H1 (cell line): ENCODE data around the gene CTSA. TPM values are rescaled to one million over a fixed set of nuclear protein-coding genes. Genes with fewer than 3 reads are reported as not detected.

Experiments
- CTCF ChIA-PET: fragments of 300-600 bp; sonication (Branson Sonifier 250); formaldehyde crosslinking; loops from one replicate; lab custom pipeline; 2021; ENCODE audit not compliant: partially characterized antibody; lab: Charles Lee
- POLR2A ChIA-PET: fragments of 300-600 bp; sonication (Branson Sonifier 250); formaldehyde crosslinking; loops from one replicate; lab custom pipeline; 2021; ENCODE audit warnings: inconsistent platforms; ENCODE audit not compliant: partially characterized antibody; lab: Charles Lee
- DNase-seq, 2 experiments: peaks; one replicate each; pipeline versions ENCODE4 v3.0.0 to v3.0.0-alpha.2; 2010 to 2022; ENCODE audit warnings: low spot score in 2 of 2, low read depth in 1 of 2, mixed read lengths in 1 of 2
- FAIRE-seq: peaks from 2 replicates; lab custom pipeline; 2011; peaks lifted over from hg19 to GRCh38; lab: Jason Lieb, UNC
- H2AFZ ChIP-seq: 2 replicates; pipeline ENCODE4 v1.8.1; 2012; ENCODE audit warnings: low read length, inconsistent platforms
- H2AK5ac ChIP-seq: 2 replicates; pipeline ENCODE4 v1.6.1; 2013; ENCODE audit warnings: low read depth, low read length
- H2BK120ac ChIP-seq: replicated peaks from 2 replicates; pipeline ENCODE3; 2013; ENCODE audit warnings: low read depth, low read length, inconsistent platforms
- H2BK12ac ChIP-seq: 2 replicates; pipeline ENCODE4 v1.6.1; 2013; ENCODE audit warnings: low read depth, low read length
- H2BK15ac ChIP-seq: 2 replicates; pipeline ENCODE4 v1.6.1; 2013; ENCODE audit warnings: low read length
- H2BK20ac ChIP-seq: 2 replicates; pipeline ENCODE4 v1.6.1; 2013; ENCODE audit warnings: low read length
- H2BK5ac ChIP-seq: 2 replicates; pipeline ENCODE4 v1.6.1; 2013; ENCODE audit warnings: low read depth, low read length
- H3K14ac ChIP-seq: 2 replicates; pipeline ENCODE4 v1.6.1; 2013; ENCODE audit warnings: inconsistent platforms; ENCODE audit not compliant: insufficient read length
- H3K18ac ChIP-seq: 2 replicates; pipeline ENCODE4 v1.6.1; 2013; ENCODE audit warnings: low read length; ENCODE audit errors: extremely low read depth
- H3K23ac ChIP-seq: 2 replicates; pipeline ENCODE4 v1.6.1; 2013; ENCODE audit warnings: inconsistent platforms; ENCODE audit not compliant: insufficient read length
- H3K23me2 ChIP-seq: 2 replicates; pipeline ENCODE4 v1.6.1; 2013; ENCODE audit warnings: low read depth, low read length
- H3K27ac ChIP-seq: 2 replicates; pipeline ENCODE4 v1.6.1; 2011; ENCODE audit warnings: low read depth, low read length, inconsistent platforms
- H3K27me3 ChIP-seq, 4 experiments: replicated peaks in 1 of 4; 1 replicate in 1 of 4; 2 replicates in 3 of 4; pipeline versions ENCODE4 v1.6.1 to v1.8.1; 2011 to 2013; ENCODE audit warnings: low read length in 3 of 4, mild to moderate bottlenecking in 3 of 4, inconsistent platforms in 2 of 4, mixed read lengths in 2 of 4, moderate library complexity in 1 of 4; ENCODE audit not compliant: control insufficient read depth in 3 of 4, insufficient read depth in 3 of 4; ENCODE audit errors: extremely low read depth in 1 of 4
- H3K36me3 ChIP-seq, 4 experiments: 2 replicates each; pipeline versions ENCODE4 v1.6.1 to v1.8.1; 2011 to 2013; ENCODE audit warnings: mild to moderate bottlenecking in 4 of 4, low read length in 3 of 4, moderate library complexity in 2 of 4, control low read depth in 1 of 4, inconsistent platforms in 1 of 4; ENCODE audit not compliant: insufficient read depth in 4 of 4, control insufficient read depth in 2 of 4
- H3K4ac ChIP-seq: replicated peaks from 2 replicates; pipeline ENCODE3; 2013; ENCODE audit warnings: low read length, low read depth, mixed read lengths, inconsistent platforms; ENCODE audit not compliant: insufficient read length
- H3K4me1 ChIP-seq, 4 experiments: replicated peaks in 1 of 4; 1 replicate in 1 of 4; 2 replicates in 3 of 4; pipeline versions ENCODE4 v1.6.1 to v1.8.1; 2011 to 2013; ENCODE audit warnings: low read length in 3 of 4, inconsistent platforms in 2 of 4, mixed read lengths in 1 of 4; ENCODE audit not compliant: insufficient read depth in 4 of 4, control insufficient read depth in 3 of 4
- H3K4me2 ChIP-seq, 2 experiments: 2 replicates each; pipeline versions ENCODE4 v1.6.1 to v1.8.1; 2011 to 2013; ENCODE audit warnings: low read depth in 2 of 2, low read length in 2 of 2, control low read depth in 1 of 2, inconsistent platforms in 1 of 2, mild to moderate bottlenecking in 1 of 2; ENCODE audit not compliant: insufficient read depth in 1 of 2
- H3K4me3 ChIP-seq, 4 experiments: fragments of 200-600, 300-600 bp in 1 of 4; sonication (generic), shearing (Covaris generic), sonication (Bioruptor Twin) in 1 of 4; 2 replicates each; pipeline versions ENCODE4 v1.5.1 to v1.8.1; 2011 to 2016; ENCODE audit warnings: low read length in 4 of 4, low read depth in 3 of 4, control low read depth in 2 of 4, inconsistent platforms in 2 of 4, mild to moderate bottlenecking in 2 of 4, mixed read lengths in 1 of 4, moderate library complexity in 1 of 4; ENCODE audit not compliant: insufficient read depth in 2 of 4; ENCODE audit errors: extremely low read depth in 1 of 4
- H3K56ac ChIP-seq: replicated peaks from 2 replicates; pipeline ENCODE3; 2013; ENCODE audit warnings: low read depth, mild to moderate bottlenecking, mixed read lengths, low read length, inconsistent platforms; ENCODE audit not compliant: insufficient read length
- H3K79me1 ChIP-seq: 2 replicates; pipeline ENCODE4 v1.6.1; 2013; ENCODE audit warnings: low read depth, low read length, control low read depth
- H3K79me2 ChIP-seq, 2 experiments: 2 replicates each; pipeline versions ENCODE4 v1.6.1 to v1.8.1; 2012 to 2013; ENCODE audit warnings: low read length in 2 of 2, mild to moderate bottlenecking in 2 of 2, inconsistent platforms in 1 of 2; ENCODE audit not compliant: insufficient read depth in 2 of 2, control insufficient read depth in 1 of 2
- H3K9ac ChIP-seq, 4 experiments: replicated peaks in 1 of 4; 1 replicate in 1 of 4; 2 replicates in 3 of 4; pipeline versions ENCODE4 v1.6.1 to v1.8.1; 2011 to 2013; ENCODE audit warnings: low read depth in 3 of 4, low read length in 3 of 4, control low read depth in 2 of 4, mild to moderate bottlenecking in 2 of 4, moderate library complexity in 2 of 4, inconsistent platforms in 1 of 4; ENCODE audit errors: extremely low read depth in 1 of 4
- H3K9me3 ChIP-seq, 2 experiments: 2 replicates each; pipeline versions ENCODE4 v1.6.1 to v1.8.1; 2012 to 2013; ENCODE audit warnings: mild to moderate bottlenecking in 2 of 2, moderate library complexity in 2 of 2, control low read depth in 1 of 2, inconsistent platforms in 1 of 2, low read depth in 1 of 2, low read length in 1 of 2, mixed read lengths in 1 of 2; ENCODE audit not compliant: insufficient read depth in 2 of 2
- H4K20me1 ChIP-seq, 2 experiments: replicated peaks in 1 of 2; 2 replicates each; pipeline versions ENCODE3 to v1.8.1; 2011 to 2013; ENCODE audit warnings: inconsistent platforms in 2 of 2, low read length in 2 of 2, mild to moderate bottlenecking in 1 of 2; ENCODE audit not compliant: insufficient read depth in 2 of 2, control insufficient read depth in 1 of 2
- H4K5ac ChIP-seq: 2 replicates; pipeline ENCODE4 v1.6.1; 2013; ENCODE audit warnings: low read length, low read depth, mixed read lengths, inconsistent platforms; ENCODE audit not compliant: insufficient read length
- H4K8ac ChIP-seq: 2 replicates; pipeline ENCODE4 v1.8.0; 2013; ENCODE audit warnings: mild to moderate bottlenecking, moderate library complexity, low read length, inconsistent platforms; ENCODE audit not compliant: insufficient read depth; ENCODE audit errors: extremely low read depth
- H4K91ac ChIP-seq: replicated peaks from 2 replicates; pipeline ENCODE3; 2013; ENCODE audit warnings: low read length, mixed read lengths, inconsistent platforms; ENCODE audit not compliant: insufficient read length
- ASH2L ChIP-seq: fragments of 200-600, 300-600 bp; sonication (generic); IDR thresholded peaks from one replicate; pipeline ENCODE4 v1.7.1; 2017; ENCODE audit warnings: low read length
- BRCA1 ChIP-seq: IDR thresholded peaks from 2 replicates; pipeline ENCODE4 v1.6.1; 2012; ENCODE audit warnings: low read depth, low read length, improper control_type of control experiment
- CBX5 ChIP-seq: fragments of 300-800, 300-1000 bp; sonication (generic); IDR thresholded peaks from 2 replicates; pipeline ENCODE4 v1.7.1; 2016; ENCODE audit warnings: antibody characterized with exemption, low read length, low read depth
- CHD1 ChIP-seq: IDR thresholded peaks from 2 replicates; pipeline ENCODE4 v1.6.1; 2012; ENCODE audit warnings: low read depth, low read length, improper control_type of control experiment
- KDM4A ChIP-seq: IDR thresholded peaks from one replicate; pipeline ENCODE4 v1.7.1; 2012; ENCODE audit warnings: low read depth, mild to moderate bottlenecking, moderate library complexity, low read length, inconsistent platforms; ENCODE audit not compliant: severe bottlenecking
- KDM5A ChIP-seq: fragments of 200-600 bp; IDR thresholded peaks from 2 replicates; pipeline ENCODE4 v1.7.1; 2012; ENCODE audit warnings: mild to moderate bottlenecking, low read length, inconsistent platforms, mixed read lengths
- RBBP5 ChIP-seq: IDR thresholded peaks from 2 replicates; pipeline ENCODE4 v1.7.1; 2012; ENCODE audit warnings: low read depth, mild to moderate bottlenecking, inconsistent platforms, low read length, moderate library complexity, borderline replicate concordance
- RNF2 ChIP-seq: fragments of 200-900, 300-1000 bp; sonication (generic); IDR thresholded peaks from 2 replicates; pipeline ENCODE4 v1.7.1; 2016; ENCODE audit warnings: borderline replicate concordance, low read depth, mild to moderate bottlenecking, antibody characterized with exemption, low read length; ENCODE audit not compliant: poor library complexity, severe bottlenecking; ENCODE audit errors: missing control alignments
- WGBS, 2 experiments: shearing (Covaris generic) in 1 of 2; methylation state at CpG; one replicate each; pipeline versions ENCODE4 v1.1.6 to v1.1.7; 2013 to 2015; ENCODE audit warnings: low lambda C conversion rate in 2 of 2, mixed read lengths in 2 of 2, inconsistent platforms in 1 of 2, low coverage in 1 of 2, missing lambda C conversion rate in 1 of 2; ENCODE audit not compliant: insufficient replicate concordance in 2 of 2, insufficient coverage in 1 of 2, insufficient read length in 1 of 2; ENCODE audit errors: extremely low coverage in 1 of 2, missing lambda C conversion rate in 1 of 2; 5-methylcytosine and 5-hydroxymethylcytosine counted together
- polyA plus RNA-seq, 7 experiments: library from polyadenylated mRNA; depleted of rRNA in 3 of 7; stranded (reverse) in 5 of 7; unstranded in 2 of 7; fragments of >200 nt in 5 of 7; fragments of 200-250 nt in 2 of 7; gene quantifications; 1 replicate in 5 of 7; 2 replicates in 1 of 7; 4 replicates in 1 of 7; pipeline versions ENCODE4 v1.2.1 to v1.2.3, GENCODE V29; 2011 to 2013; ENCODE audit warnings: missing spikeins in 2 of 7, mixed read lengths in 2 of 7
- total RNA-seq: library from RNA; stranded (reverse); fragmentation: NEBNext Ultra II Directional; extraction: Animal tissue kit (Norgen Biotek cat#: 25700); gene quantifications from 2 replicates; pipeline ENCODE4 v1.2.1, GENCODE V29; 2021
- TF ChIP-seq, protein P1 (sequence below): IDR thresholded peaks from 2 replicates; pipeline ENCODE4 v1.6.1; 2012; ENCODE audit warnings: inconsistent platforms
- TF ChIP-seq, protein P2 (sequence below): IDR thresholded peaks from 2 replicates; pipeline ENCODE4 v1.6.1; 2012; ENCODE audit warnings: inconsistent platforms
- TF ChIP-seq, protein P3 (sequence below): IDR thresholded peaks from 2 replicates; pipeline ENCODE4 v1.6.1; 2011; ENCODE audit warnings: low read depth, mild to moderate bottlenecking, low read length; ENCODE audit not compliant: insufficient read depth

CTSA gene
- total and polyA plus RNA-seq, 2 of the 8 experiments (the other 6 are each of a cell fraction or from before 2014, with no cell fraction given) = 49.7 to 74.0 TPM

DNA sequence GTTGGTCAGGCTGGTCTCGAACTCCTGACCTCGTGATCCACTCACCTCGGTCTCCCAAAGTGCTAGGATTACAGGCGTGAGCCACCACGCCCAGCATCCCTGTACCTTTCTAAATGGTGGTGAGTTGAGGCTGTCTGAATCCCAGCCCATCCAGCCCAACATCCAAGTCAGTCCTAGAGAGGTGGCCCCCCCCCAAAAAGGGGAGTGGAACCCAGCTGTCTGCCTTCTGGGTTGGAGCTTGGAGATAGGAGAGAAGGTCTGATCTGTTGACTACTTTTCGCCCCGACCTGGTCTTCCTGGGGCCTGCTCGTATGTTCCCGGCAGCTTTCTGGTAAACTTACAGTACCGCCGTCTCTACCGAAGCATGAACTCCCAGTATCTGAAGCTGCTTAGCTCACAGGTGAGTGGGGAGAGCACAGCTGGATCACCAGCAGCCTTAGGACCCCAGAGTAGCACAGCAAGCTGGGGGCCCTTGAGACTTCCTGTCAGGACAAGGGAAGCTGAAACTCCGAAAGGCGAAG is 5.6 kb downstream of the CTSA start:
- Histone ChIP-seq H3K9me3 (no peaks in the 10 kb centered on the region), H4K5ac (no peak overlapping the region), H2BK120ac (no peak overlapping the region), H2AK5ac (no peak overlapping the region), H3K79me1 (no peaks in the 10 kb centered on the region; the same call in 1 of the 2 replicates), H2BK12ac (no peak overlapping the region), H3K23me2 (peaks cover 2% of the 10 kb centered on the region; the same call in 1 of the 2 replicates), H4K91ac (no peak overlapping the region), H4K8ac (no peak overlapping the region), H3K36me3 (peaks cover 15 to 45% (median 37%) of the 10 kb centered on the region in 4 experiments), H3K9ac (no peak overlapping the region), H3K4me2 (no peak overlapping the region), H3K14ac (no peak overlapping the region), H4K20me1 (peaks cover 0 to 14% of the 10 kb centered on the region in 2 experiments), H3K56ac (no peak overlapping the region), H3K23ac (no peak overlapping the region), H3K27ac (no peak overlapping the region), H2AFZ (no peak overlapping the region), H3K4me1 (peaks cover 0 to 3% (median 3%) of the 10 kb centered on the region in 4 experiments; a peak in 6 of 7 replicates), H3K18ac (no peak overlapping the region), H3K27me3 (no peaks in the 10 kb centered on the region), H3K4me3 (no peak overlapping the region), H3K4ac (no peak overlapping the region), H2BK20ac (no peak overlapping the region), H2BK15ac (no peak overlapping the region), H3K79me2 (no peaks in the 10 kb centered on the region), H2BK5ac (no peak overlapping the region)
- no peak for FAIRE-seq
- ChIA-PET POLR2A (interaction anchor here (0.7 to 11.2 kb wide), 12 partner anchors 10 to 72 kb away, joined by 3 to 172 read pairs (median 4); partner anchors contain the start of genes PCIF1 and PLTP), CTCF (interaction anchor here (0.8 kb wide), 1 partner anchor 74 kb away, joined by 4 read pairs; no protein-coding TSS in a partner anchor)
- WGBS, 2 experiments = 96% methylated on average over 14 of the region's 14 CpGs; no CpG with 5 or more reads in 1 of the 2 experiments
- DNase-seq = no peak
- no peak for TF ChIP-seq RNF2
- TF ChIP-seq CHD1 = no peak
- TF ChIP-seq ASH2L = no peak
- TF ChIP-seq, protein P1, sequence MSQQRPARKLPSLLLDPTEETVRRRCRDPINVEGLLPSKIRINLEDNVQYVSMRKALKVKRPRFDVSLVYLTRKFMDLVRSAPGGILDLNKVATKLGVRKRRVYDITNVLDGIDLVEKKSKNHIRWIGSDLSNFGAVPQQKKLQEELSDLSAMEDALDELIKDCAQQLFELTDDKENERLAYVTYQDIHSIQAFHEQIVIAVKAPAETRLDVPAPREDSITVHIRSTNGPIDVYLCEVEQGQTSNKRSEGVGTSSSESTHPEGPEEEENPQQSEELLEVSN = no peak
- TF ChIP-seq, protein P2, sequence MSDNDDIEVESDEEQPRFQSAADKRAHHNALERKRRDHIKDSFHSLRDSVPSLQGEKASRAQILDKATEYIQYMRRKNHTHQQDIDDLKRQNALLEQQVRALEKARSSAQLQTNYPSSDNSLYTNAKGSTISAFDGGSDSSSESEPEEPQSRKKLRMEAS = no peak
- no peak for TF ChIP-seq KDM5A
- TF ChIP-seq CBX5 = no peak
- no peak for TF ChIP-seq KDM4A
- TF ChIP-seq, protein P3, sequence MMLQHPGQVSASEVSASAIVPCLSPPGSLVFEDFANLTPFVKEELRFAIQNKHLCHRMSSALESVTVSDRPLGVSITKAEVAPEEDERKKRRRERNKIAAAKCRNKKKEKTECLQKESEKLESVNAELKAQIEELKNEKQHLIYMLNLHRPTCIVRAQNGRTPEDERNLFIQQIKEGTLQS = no peak
- TF ChIP-seq RBBP5 = no peak
- no peak for TF ChIP-seq BRCA1
